Fibroblast of lung (primary cell): ENCODE data around the gene EPHA8. TPM values are rescaled to one million over a fixed set of nuclear protein-coding genes. Genes with fewer than 3 reads are reported as not detected.
A peak's percentile ranks its signal among the peaks of the same experiment; 100 is the strongest.

Experiments
- DNase-seq, 2 donors: peaks; one replicate each; pipeline versions ENCODE4 v3.0.0 to v3.0.0-alpha.2; 2010; ENCODE audit warnings: low read depth in 2 of 2
- H2AFZ ChIP-seq: 2 replicates; pipeline ENCODE4 v1.5.1; 2012; ENCODE audit warnings: low read length, control low read depth, inconsistent platforms
- H3K27ac ChIP-seq: 2 replicates; pipeline ENCODE4 v1.5.1; 2011; ENCODE audit warnings: low read length, control low read depth; ENCODE audit not compliant: insufficient read depth
- H3K27me3 ChIP-seq: 2 replicates; pipeline ENCODE4 v1.5.1; 2011; ENCODE audit warnings: mild to moderate bottlenecking, low read length; ENCODE audit not compliant: control insufficient read depth, insufficient read depth
- H3K36me3 ChIP-seq: 2 replicates; pipeline ENCODE4 v1.5.1; 2011; ENCODE audit warnings: low read length; ENCODE audit not compliant: control insufficient read depth, insufficient read depth
- H3K4me1 ChIP-seq: 2 replicates; pipeline ENCODE4 v1.5.1; 2011; ENCODE audit warnings: low read length; ENCODE audit not compliant: control insufficient read depth, insufficient read depth; ENCODE audit errors: extremely low read depth
- H3K4me2 ChIP-seq: 2 replicates; pipeline ENCODE4 v1.5.1; 2011; ENCODE audit warnings: low read length, control low read depth; ENCODE audit not compliant: insufficient read depth; ENCODE audit errors: extremely low read depth
- H3K4me3 ChIP-seq, 4 experiments: fragments of 200-600 bp in 1 of 4; sonication (generic) in 1 of 4; replicated peaks in 1 of 4; 2 replicates each; pipeline ENCODE4 v1.5.1; 2011 to 2016; ENCODE audit warnings: low read length in 4 of 4, low read depth in 3 of 4, mild to moderate bottlenecking in 3 of 4, control low read depth in 2 of 4, inconsistent platforms in 1 of 4, mixed read lengths in 1 of 4; ENCODE audit not compliant: insufficient read depth in 1 of 4; ENCODE audit errors: control extremely low read depth in 1 of 4
- H3K79me2 ChIP-seq: 2 replicates; pipeline ENCODE4 v1.5.1; 2012; ENCODE audit warnings: mild to moderate bottlenecking, low read length, inconsistent platforms; ENCODE audit not compliant: control insufficient read depth, insufficient read depth
- H3K9ac ChIP-seq: 2 replicates; pipeline ENCODE4 v1.5.1; 2011; ENCODE audit warnings: mild to moderate bottlenecking, low read length, control low read depth; ENCODE audit not compliant: insufficient read depth
- H3K9me3 ChIP-seq: 2 replicates; pipeline ENCODE4 v1.5.1; 2012; ENCODE audit warnings: low read depth, low read length; ENCODE audit not compliant: control insufficient read depth, insufficient read depth
- H4K20me1 ChIP-seq: 2 replicates; pipeline ENCODE4 v1.5.1; 2011; ENCODE audit warnings: low read length; ENCODE audit not compliant: control insufficient read depth, insufficient read depth; ENCODE audit errors: extremely low read depth
- CTCF ChIP-seq, 2 donors: IDR thresholded peaks in 1 of 2; conservative IDR thresholded peaks in 1 of 2; 1 replicate in 1 of 2; 2 replicates in 1 of 2; pipeline ENCODE4 v1.5.1; 2011 to 2012; ENCODE audit warnings: low read length in 2 of 2, control low read depth in 1 of 2, inconsistent platforms in 1 of 2, low read depth in 1 of 2, mild to moderate bottlenecking in 1 of 2
- EZH2 ChIP-seq: IDR thresholded peaks from 2 replicates; pipeline ENCODE4 v1.5.1; 2012; ENCODE audit warnings: low read length, control low read depth, mild to moderate bottlenecking; ENCODE audit errors: missing control alignments
- polyA plus RNA-seq, 2 donors: library from polyadenylated mRNA; depleted of rRNA in 1 of 2; stranded (reverse) in 1 of 2; unstranded in 1 of 2; fragments of >200 nt; gene quantifications; 2 replicates each; pipeline ENCODE4 v1.2.1, GENCODE V29; 2011 to 2012; ENCODE audit warnings: missing spikeins in 1 of 2
- total RNA-seq: library from RNA; depleted of rRNA; stranded (reverse); fragments of >200 nt; gene quantifications from 2 replicates; pipeline ENCODE4 v1.2.1, GENCODE V29; 2014

The EPHA8 gene
- total and polyA plus RNA-seq, 2 donors (not counting 1 experiment from before 2014, with no cell fraction given) = not detected

GRCh38 chr1:22555371-22555656 is 8.0 kb upstream of the EPHA8 start:
- Histone ChIP-seq H3K27ac (no peak overlapping the region), H2AFZ (no peak overlapping the region), H3K9me3 (no peaks in the 10 kb centered on the region), H3K9ac (no peak overlapping the region), H4K20me1 (no peaks in the 10 kb centered on the region), H3K36me3 (no peaks in the 10 kb centered on the region), H3K27me3 (peaks cover 15% of the 10 kb centered on the region), H3K4me2 (no peak overlapping the region), H3K4me1 (no peaks in the 10 kb centered on the region), H3K4me3 (no peak overlapping the region), H3K79me2 (no peaks in the 10 kb centered on the region)
- TF ChIP-seq EZH2 (no peak), CTCF (conservative IDR thresholded peaks at IDR 0.05 in 1 of 2, IDR thresholded peaks at IDR 0.05 in 1 of 2; ENCODE audit: low read depth in 1 of 2, low read length in 2 of 2) (no peak)
- no peak for DNase-seq

GRCh38 chr1:22556391-22557104 is 6.7 kb upstream of the EPHA8 start:
- Histone ChIP-seq H3K9me3 (no peaks in the 10 kb centered on the region), H4K20me1 (no peaks in the 10 kb centered on the region), H3K4me1 (no peaks in the 10 kb centered on the region), H3K27me3 (peaks cover 19% of the 10 kb centered on the region), H3K4me2 (no peak overlapping the region), H3K4me3 (no peak overlapping the region), H3K36me3 (no peaks in the 10 kb centered on the region), H3K27ac (no peak overlapping the region), H3K79me2 (no peaks in the 10 kb centered on the region), H3K9ac (no peak overlapping the region), H2AFZ (no peak overlapping the region)
- TF ChIP-seq CTCF (conservative IDR thresholded peaks at IDR 0.05 in 1 of 2, IDR thresholded peaks at IDR 0.05 in 1 of 2; ENCODE audit: low read depth in 1 of 2, low read length in 2 of 2) (no peak), EZH2 (peak; percentile 38)
- DNase-seq = no peak

- Histone ChIP-seq H2AFZ (no peak overlapping the region), H3K9ac (no peak overlapping the region), H3K27ac (no peak overlapping the region), H3K4me2 (no peak overlapping the region), H3K9me3 (no peaks in the 10 kb centered on the region), H3K79me2 (no peaks in the 10 kb centered on the region), H3K4me3 (no peak overlapping the region), H3K27me3 (peaks cover 25% of the 10 kb centered on the region), H4K20me1 (no peaks in the 10 kb centered on the region), H3K4me1 (no peaks in the 10 kb centered on the region), H3K36me3 (no peaks in the 10 kb centered on the region)
- TF ChIP-seq EZH2 = no peak
- TF ChIP-seq CTCF (conservative IDR thresholded peaks at IDR 0.05 in 1 of 2, IDR thresholded peaks at IDR 0.05 in 1 of 2; ENCODE audit: low read depth in 1 of 2, low read length in 2 of 2) = no peak
- peak; percentile 10 to 28 for DNase-seq
Observed at GRCh38 chr1:22557341-22557950, 5.8 kb upstream of the EPHA8 start.
